Lower leg skin (tissue), 3 donors: ENCODE results near the gene SNX24.

Experiments used
- CTCF ChIP-seq, 3 donors: fragments of 450-650 bp; IDR thresholded peaks; one replicate each; pipeline ENCODE4 v1.5.1; 2016; ENCODE audit warnings: antibody characterized with exemption in 3 of 3, mild to moderate bottlenecking in 3 of 3, moderate library complexity in 2 of 3
- POLR2A ChIP-seq, 2 donors: fragments of 450-650 bp; IDR thresholded peaks; one replicate each; pipeline ENCODE4 v1.6.1; 2016 to 2017; ENCODE audit warnings: antibody characterized with exemption in 2 of 2, mild to moderate bottlenecking in 1 of 2, moderate library complexity in 1 of 2

- no peak for TF ChIP-seq POLR2A (IDR thresholded peaks at IDR 0.05)
- no peak for TF ChIP-seq CTCF (IDR thresholded peaks at IDR 0.05)
Observed at GRCh38 chr5:122947372-122947771, 102.0 kb downstream of the SNX24 start.
